GM18870 (cell line): ENCODE measurements around the gene VAMP1.
A peak's percentile ranks its signal among the peaks of the same experiment; 100 is the strongest.

Experiments used
- ATAC-seq: cut with Tn5 transposase; IDR thresholded peaks from one replicate; pipeline ENCODE4 v1.9.1; 2021; ENCODE audit warnings: moderate library complexity; ENCODE audit not compliant: unreplicated experiment

The VAMP1 gene

GRCh38 chr12:6426882-6427671 lies 43.4 kb downstream of the VAMP1 start:
- ATAC-seq: peak; percentile 58

DNA sequence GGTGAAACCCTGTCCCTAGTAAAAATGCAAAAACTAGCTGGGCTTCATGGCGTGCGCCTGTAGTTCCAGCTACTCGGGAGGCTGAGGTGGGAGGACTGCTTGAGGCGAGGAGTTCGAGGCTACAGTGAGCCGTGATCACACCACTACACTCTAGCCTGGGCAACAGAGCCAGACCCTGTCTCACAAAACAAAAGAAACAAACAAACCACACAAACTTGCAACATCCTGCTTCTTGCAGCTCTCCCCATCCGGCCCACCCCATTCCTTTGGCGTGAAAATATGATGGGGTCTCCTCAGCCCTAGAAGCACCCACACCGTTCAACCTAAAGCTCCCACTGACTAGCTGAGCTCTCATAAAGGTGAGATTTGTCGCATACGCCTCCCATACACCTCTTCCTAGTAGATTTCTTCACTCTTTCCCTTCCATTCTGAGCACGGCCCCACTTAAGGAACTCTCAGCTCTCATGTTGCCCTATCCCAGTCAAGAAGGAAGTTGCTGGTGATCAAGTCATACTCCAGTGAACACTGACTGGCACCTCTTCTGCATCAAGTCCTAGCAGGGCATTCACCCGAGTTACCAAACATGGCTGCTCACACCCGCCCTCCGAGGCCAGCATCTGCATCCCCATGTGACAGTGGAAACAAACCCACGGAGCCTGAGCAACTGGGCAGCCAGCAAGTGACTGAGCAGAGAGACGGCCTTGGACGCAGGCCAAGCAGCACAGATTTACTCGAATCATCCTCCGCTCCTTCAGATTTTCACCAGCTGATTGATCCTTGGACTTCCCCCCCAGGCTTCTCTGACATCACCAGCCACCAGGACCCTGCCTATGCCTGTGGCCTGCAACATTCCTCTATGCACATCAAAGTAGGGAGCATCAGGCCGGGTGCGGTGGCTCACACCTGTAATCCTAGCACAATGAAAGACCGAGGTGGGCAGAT lies 44.6 kb downstream of the VAMP1 start:
- ATAC-seq: no peak

DNA sequence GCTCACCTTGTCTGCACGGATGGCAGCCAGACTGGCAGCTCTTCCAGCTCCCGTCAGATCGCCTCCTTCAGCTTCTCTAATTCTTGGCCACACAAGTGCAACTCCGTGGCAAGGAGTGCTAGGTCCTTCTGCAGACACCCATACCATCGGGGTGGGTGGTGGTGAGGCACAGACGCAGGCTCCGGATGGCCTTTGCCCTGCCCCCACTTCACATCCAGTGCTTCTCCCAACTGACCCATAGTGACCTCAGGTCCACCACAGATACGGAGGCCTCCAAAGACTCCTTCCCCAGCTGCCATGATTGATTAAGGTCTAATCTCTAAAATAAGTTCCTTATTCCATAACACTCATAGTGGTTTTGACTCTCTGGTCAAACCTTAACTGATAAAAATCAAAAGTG lies 45.6 kb downstream of the VAMP1 start:
- ATAC-seq: no peak

DNA sequence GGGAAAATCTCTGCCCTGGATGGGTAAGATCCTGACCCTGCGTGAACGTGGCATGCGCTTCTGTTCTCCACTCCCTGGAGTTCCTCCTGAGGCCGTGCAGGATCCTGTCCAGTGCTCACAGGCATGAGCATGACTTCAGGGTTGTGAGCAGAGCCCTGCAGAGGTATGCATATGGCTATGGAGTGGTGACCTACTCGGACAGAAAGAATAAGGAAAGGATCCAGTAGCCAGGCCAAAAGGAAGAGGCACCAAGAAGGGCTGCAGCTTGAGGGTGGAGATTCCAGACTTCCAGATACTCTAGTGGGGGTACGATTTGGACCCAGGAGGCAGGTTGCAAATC lies 46.5 kb downstream of the VAMP1 start:
- no peak for ATAC-seq

DNA sequence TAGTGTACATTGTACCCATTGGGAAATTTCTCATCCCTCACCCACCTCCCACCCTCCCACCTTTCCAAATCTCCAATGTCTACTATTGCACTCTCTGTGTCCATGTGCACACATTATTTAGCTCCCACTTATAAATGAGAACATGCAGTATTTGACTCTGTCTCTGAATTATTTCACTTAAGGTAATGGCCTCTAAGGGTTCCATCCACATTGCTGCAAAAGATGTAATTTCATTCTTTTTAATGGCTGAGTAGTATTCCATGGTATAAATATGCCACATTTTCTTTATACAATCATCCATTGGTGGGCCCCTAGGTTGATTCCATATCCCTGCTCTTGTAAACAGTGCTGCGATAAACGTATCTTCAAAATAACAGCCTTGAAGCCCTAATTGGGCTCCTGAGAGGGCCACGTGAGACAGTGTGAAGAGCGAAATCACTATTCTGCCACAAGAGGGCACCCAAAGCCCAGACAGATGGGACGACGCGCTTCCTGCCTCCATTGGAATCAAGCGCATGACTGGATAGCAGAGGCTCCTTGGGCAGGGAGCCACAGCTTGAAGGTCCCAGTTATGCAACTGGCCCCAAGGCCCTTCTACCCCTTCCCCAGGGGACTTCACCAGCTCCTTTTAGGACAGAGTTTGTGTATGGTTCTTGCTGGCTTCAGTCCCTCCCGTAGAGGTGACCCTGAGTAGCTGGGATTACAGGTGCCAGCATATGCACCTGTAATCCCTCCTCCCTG lies 47.0 kb downstream of the VAMP1 start:
- no peak for ATAC-seq

- no peak for ATAC-seq
Measured at GRCh38 chr12:6420364-6420763, 50.1 kb downstream of the VAMP1 start.

GRCh38 chr12:6418796-6419195 lies 51.7 kb downstream of the VAMP1 start:
- ATAC-seq: no peak

GRCh38 chr12:6416596-6416995 lies 53.9 kb downstream of the VAMP1 start:
- no peak for ATAC-seq
